ENCODE data around the gene MRPL21.
"Not testable (repeated sequence)": the region's sequence is repeated elsewhere in the genome, so short reads cannot be mapped to it uniquely, and the experiment has no call there.

Gene MRPL21

GRCh38 chr11:68893282-68893681 is 10.3 kb downstream of the MRPL21 start:
- Histone ChIP-seq H3K4me1 (ENCODE audit: control insufficient read depth, insufficient read depth, low read length, poor library complexity, severe bottlenecking) (no peaks in the 10 kb centered on the region), H3K27ac (ENCODE audit: insufficient read depth, low read length, poor library complexity, severe bottlenecking) (no peak overlapping the region), H3K27me3 (replicated peaks; ENCODE audit: control insufficient read depth, insufficient read depth, low read length, poor library complexity, severe bottlenecking) (no peaks in the 10 kb centered on the region), H3K36me3 (ENCODE audit: control insufficient read depth, insufficient read depth, low read length) (peaks cover 68% of the 10 kb centered on the region), H3K9me3 (ENCODE audit: control insufficient read depth, low read length) (no peaks in the 10 kb centered on the region), H3K4me3 (ENCODE audit: insufficient read depth, low read depth, low read length, poor library complexity, severe bottlenecking) (no peak overlapping the region)
- no peak for DNase-seq

GRCh38 chr11:68892576-68892975 is 11.1 kb downstream of the MRPL21 start:
- Histone ChIP-seq H3K9me3 (ENCODE audit: control insufficient read depth, low read length) (no peaks in the 10 kb centered on the region), H3K27ac (ENCODE audit: insufficient read depth, low read length, poor library complexity, severe bottlenecking) (no peak overlapping the region), H3K27me3 (replicated peaks; ENCODE audit: control insufficient read depth, insufficient read depth, low read length, poor library complexity, severe bottlenecking) (no peaks in the 10 kb centered on the region), H3K36me3 (ENCODE audit: control insufficient read depth, insufficient read depth, low read length) (peaks cover 61% of the 10 kb centered on the region), H3K4me3 (ENCODE audit: insufficient read depth, low read depth, low read length, poor library complexity, severe bottlenecking) (no peak overlapping the region), H3K4me1 (ENCODE audit: control insufficient read depth, insufficient read depth, low read length, poor library complexity, severe bottlenecking) (no peaks in the 10 kb centered on the region)
- no peak for DNase-seq

- H3K4me1 ChIP-seq (ENCODE audit: control insufficient read depth, insufficient read depth, low read length, poor library complexity, severe bottlenecking) = no peaks in the 10 kb centered on the region
- no peak for DNase-seq
- no peaks in the 10 kb centered on the region for H3K27me3 ChIP-seq (replicated peaks; ENCODE audit: control insufficient read depth, insufficient read depth, low read length, poor library complexity, severe bottlenecking)
- no peak overlapping the region for H3K27ac ChIP-seq (ENCODE audit: insufficient read depth, low read length, poor library complexity, severe bottlenecking)
- H3K36me3 ChIP-seq (ENCODE audit: control insufficient read depth, insufficient read depth, low read length) = peaks cover 50% of the 10 kb centered on the region
- no peaks in the 10 kb centered on the region for H3K9me3 ChIP-seq (ENCODE audit: control insufficient read depth, low read length)
- H3K4me3 ChIP-seq (ENCODE audit: insufficient read depth, low read depth, low read length, poor library complexity, severe bottlenecking) = no peak overlapping the region
Observed at GRCh38 chr11:68891351-68891948, 12.2 kb downstream of the MRPL21 start.

- H3K36me3 ChIP-seq (ENCODE audit: control insufficient read depth, insufficient read depth, low read length) = peaks cover 42% of the 10 kb centered on the region
- no peak overlapping the region for H3K4me3 ChIP-seq (ENCODE audit: insufficient read depth, low read depth, low read length, poor library complexity, severe bottlenecking)
- H3K4me1 ChIP-seq (ENCODE audit: control insufficient read depth, insufficient read depth, low read length, poor library complexity, severe bottlenecking) = no peaks in the 10 kb centered on the region
- H3K9me3 ChIP-seq (ENCODE audit: control insufficient read depth, low read length) = no peaks in the 10 kb centered on the region
- DNase-seq = no peak
- no peaks in the 10 kb centered on the region for H3K27me3 ChIP-seq (replicated peaks; ENCODE audit: control insufficient read depth, insufficient read depth, low read length, poor library complexity, severe bottlenecking)
- H3K27ac ChIP-seq (ENCODE audit: insufficient read depth, low read length, poor library complexity, severe bottlenecking) = no peak overlapping the region
Observed at GRCh38 chr11:68890490-68891231, 13.0 kb downstream of the MRPL21 start.

- H3K4me3 ChIP-seq (ENCODE audit: insufficient read depth, low read depth, low read length, poor library complexity, severe bottlenecking) = no peak overlapping the region
- no peaks in the 10 kb centered on the region for H3K9me3 ChIP-seq (ENCODE audit: control insufficient read depth, low read length)
- DNase-seq = no peak
- H3K36me3 ChIP-seq (ENCODE audit: control insufficient read depth, insufficient read depth, low read length) = peaks cover 40% of the 10 kb centered on the region
- no peak overlapping the region for H3K27ac ChIP-seq (ENCODE audit: insufficient read depth, low read length, poor library complexity, severe bottlenecking)
- H3K4me1 ChIP-seq (ENCODE audit: control insufficient read depth, insufficient read depth, low read length, poor library complexity, severe bottlenecking) = no peaks in the 10 kb centered on the region
- H3K27me3 ChIP-seq (replicated peaks; ENCODE audit: control insufficient read depth, insufficient read depth, low read length, poor library complexity, severe bottlenecking) = no peaks in the 10 kb centered on the region
Observed at GRCh38 chr11:68889948-68890446, 13.6 kb downstream of the MRPL21 start.

- H3K4me3 ChIP-seq (ENCODE audit: insufficient read depth, low read depth, low read length, poor library complexity, severe bottlenecking); DNase-seq; H3K9me3 ChIP-seq (ENCODE audit: control insufficient read depth, low read length); H3K4me1 ChIP-seq (ENCODE audit: control insufficient read depth, insufficient read depth, low read length, poor library complexity, severe bottlenecking); H3K27me3 ChIP-seq (replicated peaks; ENCODE audit: control insufficient read depth, insufficient read depth, low read length, poor library complexity, severe bottlenecking); H3K36me3 ChIP-seq (ENCODE audit: control insufficient read depth, insufficient read depth, low read length); H3K27ac ChIP-seq (ENCODE audit: insufficient read depth, low read length, poor library complexity, severe bottlenecking): not testable (repeated sequence)
Observed at GRCh38 chr11:68884827-68885226, 18.8 kb downstream of the MRPL21 start.

- Histone ChIP-seq H3K27me3 (replicated peaks; ENCODE audit: control insufficient read depth, insufficient read depth, low read length, poor library complexity, severe bottlenecking) (no peaks in the 10 kb centered on the region), H3K9me3 (ENCODE audit: control insufficient read depth, low read length) (no peaks in the 10 kb centered on the region), H3K27ac (ENCODE audit: insufficient read depth, low read length, poor library complexity, severe bottlenecking) (no peak overlapping the region), H3K4me3 (ENCODE audit: insufficient read depth, low read depth, low read length, poor library complexity, severe bottlenecking) (no peak overlapping the region), H3K4me1 (ENCODE audit: control insufficient read depth, insufficient read depth, low read length, poor library complexity, severe bottlenecking) (no peaks in the 10 kb centered on the region), H3K36me3 (ENCODE audit: control insufficient read depth, insufficient read depth, low read length) (no peaks in the 10 kb centered on the region)
- DNase-seq = no peak
Observed at GRCh38 chr11:68882391-68882790, 21.2 kb downstream of the MRPL21 start.

- H3K4me1 ChIP-seq (ENCODE audit: control insufficient read depth, insufficient read depth, low read length, poor library complexity, severe bottlenecking) = no peaks in the 10 kb centered on the region
- no peak for DNase-seq
- no peaks in the 10 kb centered on the region for H3K36me3 ChIP-seq (ENCODE audit: control insufficient read depth, insufficient read depth, low read length)
Observed at GRCh38 chr11:68881320-68881719, 22.3 kb downstream of the MRPL21 start.

GRCh38 chr11:68880851-68881250 is 22.8 kb downstream of the MRPL21 start:
- H3K36me3 ChIP-seq (ENCODE audit: control insufficient read depth, insufficient read depth, low read length) = no peaks in the 10 kb centered on the region
- no peaks in the 10 kb centered on the region for H3K4me1 ChIP-seq (ENCODE audit: control insufficient read depth, insufficient read depth, low read length, poor library complexity, severe bottlenecking)
- H3K27me3 ChIP-seq (replicated peaks; ENCODE audit: control insufficient read depth, insufficient read depth, low read length, poor library complexity, severe bottlenecking) = no peaks in the 10 kb centered on the region
- no peak for DNase-seq
- H3K9me3 ChIP-seq (ENCODE audit: control insufficient read depth, low read length) = no peaks in the 10 kb centered on the region
- H3K4me3 ChIP-seq (ENCODE audit: insufficient read depth, low read depth, low read length, poor library complexity, severe bottlenecking) = no peak overlapping the region
- no peak overlapping the region for H3K27ac ChIP-seq (ENCODE audit: insufficient read depth, low read length, poor library complexity, severe bottlenecking)

More at GRCh38 chr11:68881320-68881719, 22.3 kb downstream of the MRPL21 start:
- no peak overlapping the region for H3K27ac ChIP-seq (ENCODE audit: insufficient read depth, low read length, poor library complexity, severe bottlenecking)
- no peaks in the 10 kb centered on the region for H3K9me3 ChIP-seq (ENCODE audit: control insufficient read depth, low read length)
- H3K4me3 ChIP-seq (ENCODE audit: insufficient read depth, low read depth, low read length, poor library complexity, severe bottlenecking) = no peak overlapping the region
- no peaks in the 10 kb centered on the region for H3K27me3 ChIP-seq (replicated peaks; ENCODE audit: control insufficient read depth, insufficient read depth, low read length, poor library complexity, severe bottlenecking)

- no peaks in the 10 kb centered on the region for H3K4me1 ChIP-seq (ENCODE audit: control insufficient read depth, insufficient read depth, low read length, poor library complexity, severe bottlenecking)
- no peaks in the 10 kb centered on the region for H3K9me3 ChIP-seq (ENCODE audit: control insufficient read depth, low read length)
- H3K27me3 ChIP-seq (replicated peaks; ENCODE audit: control insufficient read depth, insufficient read depth, low read length, poor library complexity, severe bottlenecking) = no peaks in the 10 kb centered on the region
- no peaks in the 10 kb centered on the region for H3K36me3 ChIP-seq (ENCODE audit: control insufficient read depth, insufficient read depth, low read length)
- H3K4me3 ChIP-seq (ENCODE audit: insufficient read depth, low read depth, low read length, poor library complexity, severe bottlenecking) = no peak overlapping the region
- DNase-seq = no peak
- no peak overlapping the region for H3K27ac ChIP-seq (ENCODE audit: insufficient read depth, low read length, poor library complexity, severe bottlenecking)
Observed at GRCh38 chr11:68878022-68878421, 25.6 kb downstream of the MRPL21 start.

Data from effector memory CD4-positive, alpha-beta T cell (primary cell).